Esophagus muscularis mucosa (tissue), 4 donors: Measurements from ENCODE around the gene RARRES1. TPM values are rescaled to one million over a fixed set of nuclear protein-coding genes. Genes with fewer than 3 reads are reported as not detected.
A peak's percentile ranks its signal among the peaks of the same experiment; 100 is the strongest.

Experiments
- DNase-seq: peaks from one replicate; pipeline ENCODE4 v3.0.0-alpha.2; 2017; ENCODE audit errors: extremely low spot score
- H3K27ac ChIP-seq, 4 donors: fragments of 200-600 bp; sonication (generic); replicated peaks in 1 of 4; 1 replicate in 3 of 4; 2 replicates in 1 of 4; pipeline ENCODE4 v1.5.1; 2016 to 2019; ENCODE audit warnings: mild to moderate bottlenecking in 1 of 4
- H3K27me3 ChIP-seq, 4 donors: fragments of 200-600 bp; sonication (generic); one replicate each; pipeline versions ENCODE4 v1.5.1 to v1.6.0; 2016 to 2019
- H3K36me3 ChIP-seq, 4 donors: fragments of 200-600 bp; sonication (generic); one replicate each; pipeline ENCODE4 v1.5.1; 2016 to 2019
- H3K4me1 ChIP-seq, 4 donors: fragments of 200-600 bp; sonication (generic); one replicate each; pipeline ENCODE4 v1.5.1; 2016 to 2019
- H3K4me3 ChIP-seq, 4 donors: fragments of 200-600 bp; sonication (generic); 1 replicate in 2 of 4; 2 replicates in 2 of 4; pipeline ENCODE4 v1.5.1; 2016 to 2019; ENCODE audit warnings: mild to moderate bottlenecking in 4 of 4, moderate library complexity in 1 of 4
- H3K9me3 ChIP-seq, 4 donors: fragments of 200-600 bp; sonication (generic); 1 replicate in 3 of 4; 2 replicates in 1 of 4; pipeline ENCODE4 v1.5.1; 2016 to 2019
- CTCF ChIP-seq, 3 experiments: fragments of 200-600 bp in 2 of 3; fragments of 450-650 bp in 1 of 3; sonication (generic) in 2 of 3; IDR thresholded peaks; one replicate each; pipeline ENCODE4 v1.5.1; 2017 to 2019; ENCODE audit warnings: antibody characterized with exemption in 3 of 3, mild to moderate bottlenecking in 2 of 3, moderate library complexity in 1 of 3
- EP300 ChIP-seq: sonication (generic); formaldehyde crosslinking; IDR thresholded peaks from one replicate; pipeline ENCODE4 v1.6.1; 2017; ENCODE audit warnings: antibody characterized with exemption
- POLR2A ChIP-seq: fragments of 450-650 bp; IDR thresholded peaks from one replicate; pipeline ENCODE4 v1.6.1; 2017; ENCODE audit warnings: antibody characterized with exemption, moderate library complexity, mild to moderate bottlenecking, low read depth
- POLR2AphosphoS5 ChIP-seq, 2 donors: sonication (generic); formaldehyde crosslinking; IDR thresholded peaks; one replicate each; pipeline ENCODE4 v1.6.1; 2017; ENCODE audit warnings: antibody characterized with exemption in 2 of 2
- WGBS: methylation state at CpG from one replicate; pipeline ENCODE4 v1.1.5; 2018; 5-methylcytosine and 5-hydroxymethylcytosine counted together
- intact Hi-C: fragments of 100-400 bp; cut with DNase I; formaldehyde crosslinking; loops from one replicate; pipeline ENCODE4 v1.15.1; 2023
- total RNA-seq, 4 donors: library from RNA; depleted of rRNA; stranded (reverse); fragments of >200 nt; gene quantifications; one replicate each; pipeline versions ENCODE4 v1.1.0 to v1.2.1, GENCODE V29; 2016

The RARRES1 gene, protein sequence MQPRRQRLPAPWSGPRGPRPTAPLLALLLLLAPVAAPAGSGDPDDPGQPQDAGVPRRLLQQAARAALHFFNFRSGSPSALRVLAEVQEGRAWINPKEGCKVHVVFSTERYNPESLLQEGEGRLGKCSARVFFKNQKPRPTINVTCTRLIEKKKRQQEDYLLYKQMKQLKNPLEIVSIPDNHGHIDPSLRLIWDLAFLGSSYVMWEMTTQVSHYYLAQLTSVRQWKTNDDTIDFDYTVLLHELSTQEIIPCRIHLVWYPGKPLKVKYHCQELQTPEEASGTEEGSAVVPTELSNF
- 10 to 100 TPM in 3 of 4 donors, 1 to 10 TPM in 1; 6.6 to 93.0 (median 29.8) TPM for total RNA-seq

DNA sequence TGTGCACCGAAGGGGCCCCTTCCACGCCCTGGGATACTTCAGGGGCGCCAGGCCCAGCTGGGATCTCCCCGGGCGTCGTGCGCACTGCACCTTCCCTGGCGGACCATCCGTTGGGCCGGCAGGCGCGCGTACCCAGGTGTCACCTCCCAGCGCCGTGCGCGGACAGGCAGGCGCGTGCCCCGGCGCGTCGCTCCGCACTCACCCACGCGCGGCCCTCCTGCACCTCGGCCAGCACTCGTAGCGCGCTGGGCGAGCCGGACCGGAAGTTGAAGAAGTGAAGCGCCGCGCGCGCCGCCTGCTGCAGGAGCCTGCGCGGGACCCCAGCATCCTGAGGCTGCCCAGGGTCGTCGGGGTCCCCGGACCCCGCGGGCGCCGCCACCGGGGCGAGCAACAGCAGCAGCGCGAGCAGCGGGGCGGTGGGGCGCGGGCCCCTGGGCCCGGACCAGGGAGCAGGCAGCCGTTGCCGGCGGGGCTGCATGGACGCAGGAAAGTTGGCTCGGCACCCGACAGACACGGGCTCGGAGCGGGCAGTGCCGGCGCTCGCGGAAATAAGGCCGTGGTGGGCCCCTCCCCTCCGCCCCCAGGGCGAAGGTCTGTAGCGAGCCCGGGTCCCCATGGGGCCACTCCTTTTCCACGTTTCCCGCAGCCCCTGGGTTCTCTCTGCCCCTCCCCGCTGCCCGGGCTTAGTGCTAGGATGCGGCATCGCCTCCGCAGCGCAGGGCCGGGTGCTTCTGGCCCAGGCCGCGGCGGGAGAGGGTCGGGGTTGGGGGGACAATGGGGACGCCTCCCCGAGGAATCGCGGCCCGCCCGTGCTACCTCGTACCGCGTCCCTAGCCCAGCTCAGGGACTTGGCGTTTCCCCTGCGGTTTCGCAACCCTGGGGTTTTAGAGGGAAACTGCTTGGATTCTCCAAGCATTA lies at the start of gene RARRES1:
Gene RARRES1, minus strand, starts transcription at position 520 of the 918 bp plus-strand sequence. Its CDS starts 42 bp downstream, at position 478.
- Histone ChIP-seq H3K4me1 (peaks cover 19 to 66% (median 48%) of the 10 kb centered on the region in 4 donors), H3K4me3 (peak within 1 kb of the TSS; percentile 73 to 96 (median 76)), H3K27ac (peak within 1 kb of the TSS; percentile 79 to 92 (median 86)), H3K27me3 (peaks cover 0 to 3% (median 0%) of the 10 kb centered on the region in 4 donors), H3K36me3 (peaks cover 0 to 25% (median 0%) of the 10 kb centered on the region in 4 donors), H3K9me3 (peaks cover 0 to 13% (median 5%) of the 10 kb centered on the region in 4 donors)
- WGBS = 2% methylated on average over 24 of the region's 101 CpGs
- DNase-seq = no peak
- TF ChIP-seq POLR2AphosphoS5 (IDR thresholded peaks at IDR 0.05) (peak; percentile 47 to 49), POLR2A (no peak), EP300 (no peak), CTCF (IDR thresholded peaks at IDR 0.05) (peak; percentile 9 to 28 (median 12))
- intact Hi-C loops = no loop called here

DNA sequence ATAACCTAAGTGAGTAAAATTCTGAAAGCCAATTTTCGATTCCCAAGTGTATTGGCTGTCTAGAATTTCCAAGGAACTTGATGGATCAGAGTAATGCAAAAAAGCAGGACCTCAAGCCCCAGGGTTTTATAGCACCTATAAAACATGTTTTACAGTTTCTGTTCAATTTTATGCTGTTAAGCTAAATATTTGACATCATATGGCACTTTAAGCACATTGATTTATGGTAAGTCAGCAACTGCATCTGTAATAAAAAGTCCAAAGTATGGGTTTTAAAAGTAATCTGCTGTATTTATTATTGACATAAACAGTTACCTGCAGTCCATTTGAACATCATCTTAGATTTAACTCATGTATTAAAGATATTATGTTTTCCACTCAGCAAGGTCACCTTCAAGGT lies 49.6 kb upstream of the RARRES1 start:
- 87% methylated on average over 1 of the region's 1 CpG for WGBS
- intact Hi-C loops = no loop called here

DNA sequence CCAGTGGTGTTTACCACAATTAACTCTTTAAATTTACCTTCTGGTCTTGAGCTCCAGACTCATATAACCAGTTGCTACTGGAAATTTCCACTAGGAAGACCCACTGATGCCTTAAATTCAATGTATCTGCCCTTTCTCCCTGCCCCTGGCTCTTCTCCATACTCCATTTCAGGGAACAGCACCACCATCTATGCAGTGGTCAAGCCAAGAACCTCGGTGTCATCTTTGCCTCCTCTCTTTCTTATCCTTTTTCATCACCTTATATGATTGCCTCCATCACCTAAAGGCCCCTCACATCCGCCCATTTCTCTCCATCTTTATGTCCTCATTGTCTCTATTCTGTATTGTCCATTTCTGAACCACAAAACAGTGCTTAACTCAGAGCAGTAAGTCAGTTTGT lies 48.9 kb upstream of the RARRES1 start:
- no peak overlapping the region for H3K4me3 ChIP-seq
- peaks cover 0 to 33% (median 29%) of the 10 kb centered on the region in 4 donors for H3K4me1 ChIP-seq
- no peaks in the 10 kb centered on the region for H3K9me3 ChIP-seq
- intact Hi-C loops = no loop called here
- no peak for TF ChIP-seq EP300
- TF ChIP-seq POLR2A = no peak
- TF ChIP-seq CTCF (IDR thresholded peaks at IDR 0.05) = no peak
- TF ChIP-seq POLR2AphosphoS5 (IDR thresholded peaks at IDR 0.05) = no peak
- no peaks in the 10 kb centered on the region for H3K36me3 ChIP-seq
- DNase-seq = peak; percentile 70
- WGBS = 94% methylated on average over 2 of the region's 2 CpGs
- H3K27me3 ChIP-seq = no peaks in the 10 kb centered on the region
- peak overlapping the region in 1 of 4 donors; percentile 6 for H3K27ac ChIP-seq

More for the DNA sequence above, 49.6 kb upstream of the RARRES1 start:
- Histone ChIP-seq H3K36me3 (no peaks in the 10 kb centered on the region), H3K27me3 (no peaks in the 10 kb centered on the region), H3K4me3 (no peak overlapping the region), H3K4me1 (peaks cover 0 to 33% (median 26%) of the 10 kb centered on the region in 4 donors), H3K9me3 (no peaks in the 10 kb centered on the region), H3K27ac (no peak overlapping the region)
- TF ChIP-seq CTCF (IDR thresholded peaks at IDR 0.05) = no peak
- TF ChIP-seq POLR2A = no peak
- no peak for TF ChIP-seq POLR2AphosphoS5 (IDR thresholded peaks at IDR 0.05)
- no peak for TF ChIP-seq EP300
- DNase-seq = no peak

DNA sequence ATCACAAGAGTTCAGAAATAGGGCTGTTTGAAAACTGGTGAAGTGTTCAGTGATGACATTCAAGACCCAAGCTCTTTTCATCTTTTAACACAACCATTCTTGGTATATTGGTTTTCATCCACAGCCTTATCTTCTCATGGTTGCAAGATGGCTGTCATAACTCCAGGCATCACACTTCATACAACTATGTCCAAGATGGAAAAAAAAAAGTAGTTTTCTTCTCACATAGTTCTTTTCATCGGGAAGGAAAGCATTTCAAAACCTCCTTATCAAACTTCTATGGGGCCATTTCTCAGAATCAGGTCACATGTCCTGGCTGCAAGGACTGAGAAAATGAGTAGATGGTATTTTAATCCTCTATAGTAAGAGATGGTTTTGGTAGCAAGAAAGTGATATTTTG lies 48.5 kb upstream of the RARRES1 start:
- intact Hi-C loops = no loop called here
- no peaks in the 10 kb centered on the region for H3K27me3 ChIP-seq
- H3K4me3 ChIP-seq = no peak overlapping the region
- peak; percentile 10 for DNase-seq
- no peaks in the 10 kb centered on the region for H3K36me3 ChIP-seq
- H3K9me3 ChIP-seq = no peaks in the 10 kb centered on the region
- WGBS = 77% methylated on average over 1 of the region's 1 CpG
- H3K27ac ChIP-seq = no peak overlapping the region
- H3K4me1 ChIP-seq = peaks cover 0 to 35% (median 32%) of the 10 kb centered on the region in 4 donors
- no peak for TF ChIP-seq CTCF (IDR thresholded peaks at IDR 0.05)
- TF ChIP-seq EP300 = no peak
- no peak for TF ChIP-seq POLR2A
- no peak for TF ChIP-seq POLR2AphosphoS5 (IDR thresholded peaks at IDR 0.05)
